IMR-90 (cell line): ENCODE results near the gene CPSF4L. TPM values are rescaled to one million over a fixed set of nuclear protein-coding genes. Genes with fewer than 3 reads are reported as not detected.

Experiments
- ATAC-seq: fragments of 200-7000 bp; cut with Tn5 transposase; 2 replicates; pipeline ENCODE4 v1.9.1; 2020; ENCODE audit warnings: low read depth, mild to moderate bottlenecking, moderate library complexity
- BruUV-seq: library from RNA; stranded (reverse); fragments of 400-500 nt; replicated peaks from 2 replicates; lab custom pipeline; 2021; lab: Mats Ljungman, UMichigan
- CTCF ChIA-PET: fragments of 300-600 bp; formaldehyde crosslinking; extraction: SDS; loops from one replicate; lab custom pipeline; 2021; ENCODE audit warnings: antibody characterized with exemption; lab: Yijun Ruan, JAX
- POLR2A ChIA-PET: fragments of 300-600 bp; sonication (Branson Sonifier 250); formaldehyde crosslinking; loops from one replicate; lab custom pipeline; 2022; ENCODE audit warnings: antibody characterized with exemption; ENCODE audit not compliant: unreplicated experiment; lab: Charles Lee
- DNase-seq: peaks from one replicate; pipeline ENCODE4 v3.0.0; 2013
- H2AFZ ChIP-seq: replicated peaks from 2 replicates; pipeline ENCODE3; 2013; ENCODE audit warnings: low read length, mild to moderate bottlenecking; ENCODE audit not compliant: poor library complexity
- H2AK5ac ChIP-seq: 2 replicates; pipeline ENCODE4 v1.6.1; 2013; ENCODE audit warnings: low read depth, low read length, inconsistent platforms
- H2AK9ac ChIP-seq: replicated peaks from 2 replicates; pipeline ENCODE3; 2013; ENCODE audit warnings: mild to moderate bottlenecking, low read depth, low read length, moderate library complexity; ENCODE audit not compliant: poor library complexity
- H2BK120ac ChIP-seq: 2 replicates; pipeline ENCODE4 v1.6.1; 2013; ENCODE audit warnings: low read depth, low read length, inconsistent platforms
- H2BK15ac ChIP-seq: 3 replicates; pipeline ENCODE4 v1.6.1; 2013; ENCODE audit warnings: low read depth, low read length, inconsistent platforms
- H2BK20ac ChIP-seq: 2 replicates; pipeline ENCODE4 v1.6.1; 2013; ENCODE audit warnings: low read depth, mild to moderate bottlenecking, inconsistent platforms, low read length, moderate library complexity
- H2BK5ac ChIP-seq: 2 replicates; pipeline ENCODE4 v1.6.1; 2013; ENCODE audit warnings: mild to moderate bottlenecking, low read depth, low read length, inconsistent platforms; ENCODE audit not compliant: poor library complexity, severe bottlenecking
- H3K14ac ChIP-seq: replicated peaks from 2 replicates; pipeline ENCODE4 v1.6.1; 2013; ENCODE audit warnings: low read depth, low read length, inconsistent platforms
- H3K18ac ChIP-seq: 2 replicates; pipeline ENCODE4 v1.6.1; 2013; ENCODE audit warnings: low read depth, low read length, control low read depth
- H3K23ac ChIP-seq: 2 replicates; pipeline ENCODE4 v1.6.1; 2013; ENCODE audit warnings: low read depth, low read length, inconsistent platforms
- H3K27ac ChIP-seq: 2 replicates; pipeline ENCODE4 v1.5.1; 2013; ENCODE audit warnings: mild to moderate bottlenecking, control low read depth, low read length; ENCODE audit not compliant: insufficient read depth
- H3K27me3 ChIP-seq: 2 replicates; pipeline ENCODE4 v1.6.1; 2013; ENCODE audit warnings: low read length; ENCODE audit not compliant: control insufficient read depth, insufficient read depth
- H3K36me3 ChIP-seq: 2 replicates; pipeline ENCODE4 v1.6.1; 2013; ENCODE audit warnings: low read length, mixed read lengths; ENCODE audit not compliant: control insufficient read depth, insufficient read depth
- H3K4ac ChIP-seq: 2 replicates; pipeline ENCODE4 v1.6.1; 2013; ENCODE audit warnings: low read depth, low read length, inconsistent platforms
- H3K4me1 ChIP-seq: 2 replicates; pipeline ENCODE4 v1.6.1; 2013; ENCODE audit warnings: low read length, mixed read lengths; ENCODE audit not compliant: control insufficient read depth, insufficient read depth
- H3K4me2 ChIP-seq: 2 replicates; pipeline ENCODE4 v1.6.1; 2013; ENCODE audit warnings: low read depth, mild to moderate bottlenecking, control low read depth, low read length, moderate library complexity
- H3K4me3 ChIP-seq: 2 replicates; pipeline ENCODE4 v1.5.1; 2013; ENCODE audit warnings: low read depth, mild to moderate bottlenecking, control low read depth, low read length, moderate library complexity; ENCODE audit not compliant: insufficient read depth
- H3K56ac ChIP-seq: 2 replicates; pipeline ENCODE4 v1.6.1; 2013; ENCODE audit warnings: low read length, inconsistent platforms; ENCODE audit not compliant: insufficient read depth; ENCODE audit errors: extremely low read depth
- H3K79me1 ChIP-seq, 2 experiments: 2 replicates each; pipeline ENCODE4 v1.6.1; 2013; ENCODE audit warnings: low read length in 2 of 2, inconsistent platforms in 1 of 2, low read depth in 1 of 2
- H3K9ac ChIP-seq: 2 replicates; pipeline ENCODE4 v1.6.1; 2013; ENCODE audit warnings: low read depth, low read length, control low read depth
- H3K9me1 ChIP-seq: 2 replicates; pipeline ENCODE4 v1.6.1; 2013; ENCODE audit warnings: low read length, inconsistent platforms; ENCODE audit not compliant: insufficient read depth
- H3K9me3 ChIP-seq: 2 replicates; pipeline ENCODE4 v1.6.1; 2013; ENCODE audit warnings: low read length; ENCODE audit not compliant: control insufficient read depth, insufficient read depth
- H4K20me1 ChIP-seq: 2 replicates; pipeline ENCODE4 v1.6.1; 2013; ENCODE audit warnings: low read length, inconsistent platforms; ENCODE audit not compliant: insufficient read depth
- H4K5ac ChIP-seq: 2 replicates; pipeline ENCODE4 v1.6.1; 2013; ENCODE audit warnings: mild to moderate bottlenecking, low read depth, low read length, control low read depth
- H4K8ac ChIP-seq, 2 experiments: 2 replicates each; pipeline ENCODE4 v1.6.1; 2013; ENCODE audit warnings: low read depth in 2 of 2, low read length in 2 of 2, control low read depth in 1 of 2, inconsistent platforms in 1 of 2
- H4K91ac ChIP-seq: 2 replicates; pipeline ENCODE4 v1.6.1; 2013; ENCODE audit warnings: low read depth, low read length, inconsistent platforms; ENCODE audit not compliant: insufficient read depth
- BHLHE40 ChIP-seq: fragments of 150-350 bp; IDR thresholded peaks from 2 replicates; pipeline ENCODE4 v1.6.1; 2016; ENCODE audit warnings: mild to moderate bottlenecking, low read depth, low read length
- CEBPB ChIP-seq: IDR thresholded peaks from 2 replicates; pipeline ENCODE4 v1.6.1; 2012; ENCODE audit warnings: low read depth, low read length, improper control_type of control experiment
- CHD1 ChIP-seq: IDR thresholded peaks from 2 replicates; pipeline ENCODE4 v1.6.1; 2012; ENCODE audit warnings: low read depth, low read length, improper control_type of control experiment
- CTCF ChIP-seq: conservative IDR thresholded peaks from 2 replicates; pipeline ENCODE4 v1.5.1; 2012; ENCODE audit warnings: mild to moderate bottlenecking, low read depth, low read length, improper control_type of control experiment
- FOS ChIP-seq: fragments of 150-350 bp; IDR thresholded peaks from 2 replicates; pipeline ENCODE4 v1.6.1; 2016; ENCODE audit warnings: low read depth, low read length
- MAZ ChIP-seq: IDR thresholded peaks from 2 replicates; pipeline ENCODE4 v1.6.1; 2012; ENCODE audit warnings: low read depth, mild to moderate bottlenecking, low read length, improper control_type of control experiment, moderate library complexity, borderline replicate concordance
- MXI1 ChIP-seq: IDR thresholded peaks from 2 replicates; pipeline ENCODE4 v1.6.1; 2012; ENCODE audit warnings: low read depth, mild to moderate bottlenecking, low read length, moderate library complexity, borderline replicate concordance
- NFE2L2 ChIP-seq: fragments of 150-350 bp; IDR thresholded peaks from 2 replicates; pipeline ENCODE4 v1.6.1; 2016; ENCODE audit warnings: low read depth, mild to moderate bottlenecking, low read length
- RAD21 ChIP-seq: IDR thresholded peaks from 2 replicates; pipeline ENCODE4 v1.6.1; 2012; ENCODE audit warnings: low read length, improper control_type of control experiment
- RCOR1 ChIP-seq: IDR thresholded peaks from 2 replicates; pipeline ENCODE4 v1.6.1; 2012; ENCODE audit warnings: mild to moderate bottlenecking, low read length, improper control_type of control experiment; ENCODE audit not compliant: insufficient replicate concordance
- SMC3 ChIP-seq: fragments of 150-350 bp; IDR thresholded peaks from 2 replicates; pipeline ENCODE4 v1.6.1; 2016; ENCODE audit warnings: low read depth, mild to moderate bottlenecking, antibody characterized with exemption, low read length, moderate library complexity
- USF2 ChIP-seq: fragments of 150-350 bp; IDR thresholded peaks from 2 replicates; pipeline ENCODE4 v1.6.1; 2017; ENCODE audit warnings: mild to moderate bottlenecking, antibody characterized with exemption, low read length, low read depth
- WGBS, 2 experiments: methylation state at CpG; one replicate each; pipeline versions ENCODE4 v1.1.5 to v1.1.7; 2013; ENCODE audit warnings: missing lambda C conversion rate in 2 of 2; ENCODE audit not compliant: insufficient read length in 1 of 2; ENCODE audit errors: extremely low coverage in 2 of 2; 5-methylcytosine and 5-hydroxymethylcytosine counted together
- dilution Hi-C: fragments of 300-500 bp; cut with HindIII; formaldehyde crosslinking; loops from one replicate; pipeline ENCODE4 v1.14.3; 2018; ENCODE audit warnings: low sequenced_read_pairs; ENCODE audit not compliant: unreplicated experiment
- in situ Hi-C: fragments of 300-500 bp; cut with MboI; formaldehyde crosslinking; loops from 3 replicates; pipeline ENCODE4 v1.14.3; 2019; ENCODE audit warnings: low sequenced_read_pairs, inconsistent platforms, mixed read lengths
- intact Hi-C: fragments of 100-400 bp; cut with micrococcal nuclease; formaldehyde crosslinking; loops from 2 replicates; pipeline ENCODE4 v1.10.0; 2022
- polyA plus RNA-seq, 3 experiments: library from polyadenylated mRNA; depleted of rRNA; stranded (reverse); fragments of >200 nt; gene quantifications; 2 replicates each; pipeline ENCODE4 v1.2.3, GENCODE V29; 2012; ENCODE audit warnings: low replicate concordance in 1 of 3
- total RNA-seq: library from RNA; depleted of rRNA; stranded (reverse); fragments of >200 nt; gene quantifications from 2 replicates; pipeline ENCODE4 v1.2.3, GENCODE V29; 2012
- TF ChIP-seq, protein P1 (sequence below): fragments of 150-350 bp; IDR thresholded peaks from 2 replicates; pipeline ENCODE4 v1.6.1; 2016; ENCODE audit warnings: low read depth, mild to moderate bottlenecking, low read length, moderate library complexity, borderline replicate concordance

The CPSF4L gene
- total and polyA plus RNA-seq, 2 of the 4 experiments (the other 2 are of a cell fraction) = not detected

GRCh38 chr17:73231395-73231794 is 30.3 kb downstream of the CPSF4L start:
- no peak for TF ChIP-seq CEBPB
- TF ChIP-seq MXI1 = no peak
- TF ChIP-seq FOS = no peak
- no peak for TF ChIP-seq RCOR1
- no peak for TF ChIP-seq CTCF
- no peak for TF ChIP-seq CHD1
- TF ChIP-seq BHLHE40 = no peak
- TF ChIP-seq, protein P1, sequence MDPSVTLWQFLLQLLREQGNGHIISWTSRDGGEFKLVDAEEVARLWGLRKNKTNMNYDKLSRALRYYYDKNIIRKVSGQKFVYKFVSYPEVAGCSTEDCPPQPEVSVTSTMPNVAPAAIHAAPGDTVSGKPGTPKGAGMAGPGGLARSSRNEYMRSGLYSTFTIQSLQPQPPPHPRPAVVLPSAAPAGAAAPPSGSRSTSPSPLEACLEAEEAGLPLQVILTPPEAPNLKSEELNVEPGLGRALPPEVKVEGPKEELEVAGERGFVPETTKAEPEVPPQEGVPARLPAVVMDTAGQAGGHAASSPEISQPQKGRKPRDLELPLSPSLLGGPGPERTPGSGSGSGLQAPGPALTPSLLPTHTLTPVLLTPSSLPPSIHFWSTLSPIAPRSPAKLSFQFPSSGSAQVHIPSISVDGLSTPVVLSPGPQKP = no peak
- TF ChIP-seq MAZ = no peak
- no peak for TF ChIP-seq SMC3
- TF ChIP-seq NFE2L2 = no peak
- TF ChIP-seq USF2 = no peak
- no peak for TF ChIP-seq RAD21
- Histone ChIP-seq H3K9me1 (peaks cover 10% of the 10 kb centered on the region), H3K4me2 (peak overlapping the region; percentile 78), H2BK20ac (no peak overlapping the region), H3K27me3 (no peaks in the 10 kb centered on the region), H4K5ac (0 out of 2 replicates have a peak overlapping the region, but pooled peaks have one; percentile 1), H3K4ac (peak overlapping the region; percentile 69), H3K56ac (peak overlapping the region; percentile 58; the same call in 1 of the 2 replicates), H3K36me3 (peaks cover 2% of the 10 kb centered on the region; the same call in 1 of the 2 replicates), H4K8ac (peak overlapping the region in 1 of 2 experiments; percentile 68; a peak in 1 of 4 replicates), H2BK5ac (peak overlapping the region; percentile 72), H2AK9ac (peak overlapping the region; percentile 94), H2AK5ac (peak overlapping the region; percentile 63; the same call in 1 of the 2 replicates), H3K9me3 (no peaks in the 10 kb centered on the region), H3K79me1 (peaks cover 37 to 61% of the 10 kb centered on the region in 2 experiments; a peak in 3 of 4 replicates), H3K23ac (peak overlapping the region; percentile 51), H3K27ac (peak overlapping the region; percentile 77), H2BK120ac (peak overlapping the region; percentile 42; the same call in 1 of the 2 replicates), H4K20me1 (peaks cover 14% of the 10 kb centered on the region; the same call in 1 of the 2 replicates), H3K14ac (peak overlapping the region; percentile 53), H3K18ac (no peak overlapping the region), H4K91ac (peak overlapping the region; percentile 20; the same call in 1 of the 2 replicates), H3K9ac (peak overlapping the region; percentile 93), H3K4me1 (peaks cover 13% of the 10 kb centered on the region), H3K4me3 (peak overlapping the region; percentile 82), H2AFZ (peak overlapping the region; percentile 97), H2BK15ac (no peak overlapping the region)
- intact Hi-C loops = loop anchor here (5.0 kb wide), 2 partner anchors 504 to 669 kb away; no protein-coding TSS in a partner anchor
- ATAC-seq (no peak), DNase-seq (peak; percentile 25)
- ChIA-PET CTCF (interaction anchor here (1.0 to 1.1 kb wide), 2 partner anchors 506 to 671 kb away, joined by 3 read pairs; no protein-coding TSS in a partner anchor), POLR2A (interaction anchor here (0.6 kb wide), 1 partner anchor 36 kb away, joined by 4 read pairs; no protein-coding TSS in a partner anchor)
- dilution Hi-C loops = no loop called here
- in situ Hi-C loops = no loop called here
- BruUV-seq = no TSS peak
- 3% methylated on average over 11 of the region's 20 CpGs; no CpG with 5 or more reads in 1 of the 2 experiments for WGBS, 2 experiments
